Gastrocnemius medialis (tissue), 4 donors: Measurements from ENCODE around the gene ST7. TPM values are rescaled to one million over a fixed set of nuclear protein-coding genes. Genes with fewer than 3 reads are reported as not detected.

Experiments used
- ATAC-seq, 2 donors: fragments of 150-250 bp; one replicate each; pipeline ENCODE4 v1.9.1; 2016
- DNase-seq, 2 donors: peaks; one replicate each; pipeline ENCODE4 v3.0.0-alpha.2; 2019
- H3K27ac ChIP-seq, 4 donors: fragments of 200-600 bp; sonication (generic); 1 replicate in 1 of 4; 2 replicates in 3 of 4; pipeline ENCODE4 v1.5.1; 2016 to 2018; ENCODE audit warnings: mild to moderate bottlenecking in 2 of 4, moderate library complexity in 1 of 4
- H3K27me3 ChIP-seq, 3 donors: fragments of 200-600 bp; sonication (generic) in 2 of 3; 1 replicate in 1 of 3; 2 replicates in 2 of 3; pipeline versions ENCODE4 v1.5.1 to v1.6.0; 2016 to 2019; ENCODE audit warnings: mild to moderate bottlenecking in 1 of 3, moderate library complexity in 1 of 3
- H3K36me3 ChIP-seq, 2 donors: fragments of 200-600 bp; sonication (generic) in 1 of 2; one replicate each; pipeline ENCODE4 v1.5.1; 2017 to 2018
- H3K4me1 ChIP-seq, 2 donors: fragments of 200-600 bp; sonication (generic) in 1 of 2; one replicate each; pipeline ENCODE4 v1.5.1; 2016 to 2017; ENCODE audit warnings: mild to moderate bottlenecking in 2 of 2
- H3K4me3 ChIP-seq, 4 donors: fragments of 200-600 bp; sonication (generic) in 3 of 4; 1 replicate in 1 of 4; 2 replicates in 3 of 4; pipeline ENCODE4 v1.5.1; 2016 to 2019; ENCODE audit warnings: mild to moderate bottlenecking in 2 of 4
- H3K9me3 ChIP-seq, 3 donors: fragments of 200-600 bp; sonication (generic) in 2 of 3; 1 replicate in 1 of 3; 2 replicates in 2 of 3; pipeline ENCODE4 v1.5.1; 2016 to 2019
- POLR2A ChIP-seq, 2 donors: fragments of 450-650 bp; IDR thresholded peaks; one replicate each; pipeline ENCODE4 v1.6.1; 2017; ENCODE audit warnings: antibody characterized with exemption in 2 of 2, mild to moderate bottlenecking in 2 of 2, moderate library complexity in 2 of 2
- in situ Hi-C, 4 donors: fragments of 200-750 bp; cut with MboI; loops; one replicate each; pipeline versions ENCODE4 v1.15.0 to v1.8.0; 2017; ENCODE audit warnings: low sequenced_read_pairs in 4 of 4
- intact Hi-C: fragments of 100-400 bp; cut with DNase I; formaldehyde crosslinking; loops from one replicate; pipeline ENCODE4 v1.15.1; 2023; ENCODE audit warnings: low total_unique reads
- total RNA-seq, 4 donors: library from RNA; depleted of rRNA; stranded (reverse); fragments of >200 nt; gene quantifications; one replicate each; pipeline versions ENCODE4 v1.1.0 to v1.2.3, GENCODE V29; 2016
- TF ChIP-seq, protein P1 (sequence below), 5 experiments: fragments of 450-650 bp in 3 of 5; fragments of 200-600 bp in 2 of 5; sonication (generic) in 2 of 5; IDR thresholded peaks in 4 of 5; conservative IDR thresholded peaks in 1 of 5; 1 replicate in 4 of 5; 2 replicates in 1 of 5; pipeline ENCODE4 v1.5.1; 2016 to 2019; ENCODE audit warnings: antibody characterized with exemption in 5 of 5, mild to moderate bottlenecking in 3 of 5, moderate library complexity in 3 of 5

ST7 gene
- total RNA-seq, 4 donors from 2014 or later: 5.5 to 14.5 (median 11.9) TPM

DNA sequence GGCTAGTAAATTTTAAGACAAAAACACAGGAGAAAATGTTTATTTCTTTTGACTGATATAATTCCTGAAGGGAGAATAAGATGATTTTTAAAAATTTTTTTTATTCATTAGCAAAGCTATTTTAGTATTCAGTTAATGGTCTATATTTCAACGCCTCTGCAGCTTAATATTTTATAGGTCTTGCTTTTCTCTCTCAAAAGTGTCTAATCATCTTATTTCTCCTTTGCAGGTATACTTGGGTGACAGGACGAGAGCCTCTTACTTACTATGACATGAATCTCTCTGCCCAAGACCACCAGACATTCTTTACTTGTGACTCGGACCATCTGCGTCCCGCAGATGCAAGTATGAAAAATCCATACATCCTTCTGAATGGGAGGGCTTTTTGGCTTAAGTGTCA, 177.0 kb downstream of the ST7 start:
- H3K9me3 ChIP-seq: no peaks in the 10 kb centered on the region
- H3K4me1 ChIP-seq: peaks cover 19 to 31% of the 10 kb centered on the region in 2 donors
- DNase-seq (no peak), ATAC-seq (no peak)
- intact Hi-C loops (no loop called here), in situ Hi-C loops (no loop called here)
- H3K36me3 ChIP-seq: no peaks in the 10 kb centered on the region
- H3K27ac ChIP-seq: no peak overlapping the region
- no peaks in the 10 kb centered on the region for H3K27me3 ChIP-seq
- H3K4me3 ChIP-seq: no peak overlapping the region
- TF ChIP-seq, protein P1, sequence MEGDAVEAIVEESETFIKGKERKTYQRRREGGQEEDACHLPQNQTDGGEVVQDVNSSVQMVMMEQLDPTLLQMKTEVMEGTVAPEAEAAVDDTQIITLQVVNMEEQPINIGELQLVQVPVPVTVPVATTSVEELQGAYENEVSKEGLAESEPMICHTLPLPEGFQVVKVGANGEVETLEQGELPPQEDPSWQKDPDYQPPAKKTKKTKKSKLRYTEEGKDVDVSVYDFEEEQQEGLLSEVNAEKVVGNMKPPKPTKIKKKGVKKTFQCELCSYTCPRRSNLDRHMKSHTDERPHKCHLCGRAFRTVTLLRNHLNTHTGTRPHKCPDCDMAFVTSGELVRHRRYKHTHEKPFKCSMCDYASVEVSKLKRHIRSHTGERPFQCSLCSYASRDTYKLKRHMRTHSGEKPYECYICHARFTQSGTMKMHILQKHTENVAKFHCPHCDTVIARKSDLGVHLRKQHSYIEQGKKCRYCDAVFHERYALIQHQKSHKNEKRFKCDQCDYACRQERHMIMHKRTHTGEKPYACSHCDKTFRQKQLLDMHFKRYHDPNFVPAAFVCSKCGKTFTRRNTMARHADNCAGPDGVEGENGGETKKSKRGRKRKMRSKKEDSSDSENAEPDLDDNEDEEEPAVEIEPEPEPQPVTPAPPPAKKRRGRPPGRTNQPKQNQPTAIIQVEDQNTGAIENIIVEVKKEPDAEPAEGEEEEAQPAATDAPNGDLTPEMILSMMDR (IDR thresholded peaks at IDR 0.05 in 4 of 5, conservative IDR thresholded peaks at IDR 0.05 in 1 of 5): no peak
- TF ChIP-seq POLR2A (IDR thresholded peaks at IDR 0.05): no peak

DNA sequence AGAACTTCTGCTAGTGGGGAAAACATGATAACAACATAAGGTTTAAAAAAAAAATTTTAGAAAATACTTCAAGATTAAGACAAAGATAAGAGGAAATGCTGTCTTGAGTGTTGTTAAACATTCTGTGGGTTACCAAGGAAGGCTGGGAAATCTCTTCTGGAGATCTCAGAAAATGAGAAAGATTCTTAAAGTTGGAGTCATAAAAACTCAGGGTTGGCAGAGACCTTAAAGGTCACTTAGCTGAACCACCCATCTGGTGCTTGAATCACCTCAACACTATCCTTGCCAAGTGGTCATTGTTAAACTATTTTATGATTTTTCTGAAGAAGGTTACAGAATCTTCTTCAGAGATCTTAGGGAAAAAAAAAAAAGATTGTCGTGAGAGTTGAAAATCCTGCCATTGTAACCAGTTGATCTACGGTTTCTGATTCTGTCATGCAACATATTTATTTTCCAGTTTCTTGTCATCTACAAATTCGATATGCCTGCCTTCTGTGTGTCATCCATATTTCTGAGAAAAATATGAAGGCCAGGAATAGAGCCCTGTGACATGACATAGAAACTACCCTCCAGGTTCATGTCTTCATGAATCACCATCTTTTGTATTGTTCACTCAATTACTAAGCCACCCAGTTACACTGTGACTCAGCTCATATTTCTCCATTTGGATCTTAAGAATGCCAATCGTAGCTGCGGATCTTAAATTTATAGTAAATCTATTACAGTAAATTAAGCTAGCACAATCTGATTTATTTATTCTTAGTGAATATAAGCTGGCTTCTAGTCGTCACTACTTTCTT, 179.2 kb downstream of the ST7 start:
- in situ Hi-C loops (no loop called here), intact Hi-C loops (no loop called here)
- Histone ChIP-seq H3K27ac (no peak overlapping the region), H3K36me3 (peaks cover 0 to 4% of the 10 kb centered on the region in 2 donors), H3K4me3 (no peak overlapping the region), H3K27me3 (no peaks in the 10 kb centered on the region), H3K4me1 (peaks cover 18% of the 10 kb centered on the region in 2 donors), H3K9me3 (no peaks in the 10 kb centered on the region)
- ATAC-seq: no peak
- no peak for DNase-seq
- TF ChIP-seq POLR2A (IDR thresholded peaks at IDR 0.05): no peak
- TF ChIP-seq, protein P1 (IDR thresholded peaks at IDR 0.05 in 4 of 5, conservative IDR thresholded peaks at IDR 0.05 in 1 of 5): no peak

DNA sequence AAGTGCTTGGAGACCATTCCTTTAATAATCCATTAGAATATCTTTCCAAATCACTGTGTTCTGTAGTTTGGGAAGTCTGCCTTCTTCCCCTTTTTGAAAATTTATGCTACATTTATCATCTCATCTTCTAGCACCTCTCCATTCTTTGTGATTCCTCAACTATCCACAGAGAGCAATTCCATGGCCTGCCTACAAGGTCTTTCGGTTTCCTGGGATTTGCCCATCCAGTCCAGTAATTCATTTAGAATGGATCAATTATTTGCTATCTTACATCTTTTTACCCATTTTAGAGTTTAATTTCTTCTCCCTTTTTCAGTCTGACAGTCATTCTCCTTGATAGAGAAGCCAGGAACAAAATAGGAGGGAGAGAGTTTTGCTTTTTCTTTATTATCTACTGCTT, 179.8 kb downstream of the ST7 start:
- DNase-seq (no peak), ATAC-seq (no peak)
- Histone ChIP-seq H3K27ac (no peak overlapping the region), H3K27me3 (no peaks in the 10 kb centered on the region), H3K4me1 (peaks cover 18% of the 10 kb centered on the region in 2 donors), H3K9me3 (no peaks in the 10 kb centered on the region), H3K4me3 (no peak overlapping the region), H3K36me3 (peaks cover 0 to 4% of the 10 kb centered on the region in 2 donors)
- no peak for TF ChIP-seq POLR2A (IDR thresholded peaks at IDR 0.05)
- TF ChIP-seq, protein P1 (IDR thresholded peaks at IDR 0.05 in 4 of 5, conservative IDR thresholded peaks at IDR 0.05 in 1 of 5): no peak
- in situ Hi-C loops (no loop called here), intact Hi-C loops (no loop called here)

DNA sequence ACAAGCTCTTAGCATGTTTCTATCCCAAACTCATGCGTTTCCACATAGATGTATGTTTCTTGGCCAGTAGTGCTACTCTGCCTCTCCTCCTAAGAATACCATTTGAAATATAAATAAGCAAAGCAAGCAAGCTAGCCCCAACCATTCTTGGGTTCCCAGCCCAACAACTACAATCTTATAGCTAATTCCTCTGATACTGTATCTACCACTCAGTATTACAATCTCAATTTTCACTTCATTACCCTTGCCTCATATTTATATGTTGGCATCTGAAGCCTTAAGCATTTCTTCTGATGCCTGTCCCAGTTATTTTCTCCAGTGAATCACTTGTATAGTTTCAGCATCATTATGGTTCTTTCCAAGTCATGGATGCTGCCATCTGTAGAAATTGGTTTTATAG, 181.1 kb downstream of the ST7 start:
- no peak overlapping the region for H3K27ac ChIP-seq
- H3K9me3 ChIP-seq: no peaks in the 10 kb centered on the region
- H3K4me1 ChIP-seq: peaks cover 16 to 18% of the 10 kb centered on the region in 2 donors
- DNase-seq: no peak
- peaks cover 0 to 6% of the 10 kb centered on the region in 2 donors for H3K36me3 ChIP-seq
- no peak for ATAC-seq
- in situ Hi-C loops: no loop called here
- intact Hi-C loops: no loop called here
- TF ChIP-seq POLR2A (IDR thresholded peaks at IDR 0.05): no peak
- TF ChIP-seq, protein P1 (IDR thresholded peaks at IDR 0.05 in 4 of 5, conservative IDR thresholded peaks at IDR 0.05 in 1 of 5): no peak
- H3K27me3 ChIP-seq: no peaks in the 10 kb centered on the region
- H3K4me3 ChIP-seq: no peak overlapping the region
